ENCODE measurements around the gene SENP5. TPM values are rescaled to one million over a fixed set of nuclear protein-coding genes. Genes with fewer than 3 reads are reported as not detected.

The SENP5 gene
- total and polyA plus RNA-seq, 2 of the 8 experiments (the other 6 are each of a cell fraction or from before 2014, with no cell fraction given), result 6.7 to 27.3 TPM

GRCh38 chr3:196971094-196971698 lies 103.5 kb downstream of the SENP5 start (continued):
- TF ChIP-seq ATF3 (IDR thresholded peaks at IDR 0.05; ENCODE audit: insufficient read depth, low read depth, low read length) (no peak), KDM4A (IDR thresholded peaks at IDR 0.05; ENCODE audit: low read depth, low read length, severe bottlenecking) (no peak), EP300 (IDR thresholded peaks at IDR 0.05; ENCODE audit: borderline replicate concordance in 1 of 2, low read depth in 2 of 2, low read length in 2 of 2) (no peak), BRCA1 (IDR thresholded peaks at IDR 0.05; ENCODE audit: low read depth, low read length) (no peak), CHD7 (IDR thresholded peaks at IDR 0.05; ENCODE audit: insufficient replicate concordance, low read length) (no peak)
